Neural cell (in vitro differentiated cells): ENCODE data around the gene SYT7.

ENCODE experiments used
- CTCF ChIP-seq: fragments of 450-650 bp; IDR thresholded peaks from 2 replicates; pipeline ENCODE4 v1.5.1; 2014; ENCODE audit warnings: antibody characterized with exemption, mild to moderate bottlenecking, moderate library complexity; ENCODE audit not compliant: poor library complexity, severe bottlenecking
- EZH2 ChIP-seq: fragments of 200-600, 300-800 bp; shearing (Covaris generic), sonication (generic); IDR thresholded peaks from 2 replicates; pipeline ENCODE4 v1.6.1; 2014; ENCODE audit warnings: antibody characterized with exemption, low read length, borderline replicate concordance, mild to moderate bottlenecking; ENCODE audit not compliant: insufficient read depth, poor library complexity, severe bottlenecking
- MXI1 ChIP-seq: fragments of 450-650 bp; conservative IDR thresholded peaks from 2 replicates; pipeline ENCODE4 v1.6.1; 2014; ENCODE audit warnings: antibody characterized with exemption, mild to moderate bottlenecking; ENCODE audit not compliant: poor library complexity, severe bottlenecking
- POLR2AphosphoS5 ChIP-seq: IDR thresholded peaks from 2 replicates; pipeline ENCODE4 v1.6.1; 2012
- TAF1 ChIP-seq: IDR thresholded peaks from 2 replicates; pipeline ENCODE4 v1.6.1; 2012; ENCODE audit warnings: low read depth

- TF ChIP-seq POLR2AphosphoS5 (no peak), CTCF (no peak), EZH2 (no peak), MXI1 (no peak), TAF1 (no peak)
Observed at GRCh38 chr11:61601512-61601911, 20.6 kb upstream of the SYT7 start.
